ENCODE results near the gene MZF1. TPM values are rescaled to one million over a fixed set of nuclear protein-coding genes. Genes with fewer than 3 reads are reported as not detected.

The MZF1 gene
- total and polyA plus RNA-seq, 9 of the 15 experiments (the other 6 are each of a cell fraction or from before 2014, with no cell fraction given), result 0.31 to 29.3 (median 11.5) TPM

DNA sequence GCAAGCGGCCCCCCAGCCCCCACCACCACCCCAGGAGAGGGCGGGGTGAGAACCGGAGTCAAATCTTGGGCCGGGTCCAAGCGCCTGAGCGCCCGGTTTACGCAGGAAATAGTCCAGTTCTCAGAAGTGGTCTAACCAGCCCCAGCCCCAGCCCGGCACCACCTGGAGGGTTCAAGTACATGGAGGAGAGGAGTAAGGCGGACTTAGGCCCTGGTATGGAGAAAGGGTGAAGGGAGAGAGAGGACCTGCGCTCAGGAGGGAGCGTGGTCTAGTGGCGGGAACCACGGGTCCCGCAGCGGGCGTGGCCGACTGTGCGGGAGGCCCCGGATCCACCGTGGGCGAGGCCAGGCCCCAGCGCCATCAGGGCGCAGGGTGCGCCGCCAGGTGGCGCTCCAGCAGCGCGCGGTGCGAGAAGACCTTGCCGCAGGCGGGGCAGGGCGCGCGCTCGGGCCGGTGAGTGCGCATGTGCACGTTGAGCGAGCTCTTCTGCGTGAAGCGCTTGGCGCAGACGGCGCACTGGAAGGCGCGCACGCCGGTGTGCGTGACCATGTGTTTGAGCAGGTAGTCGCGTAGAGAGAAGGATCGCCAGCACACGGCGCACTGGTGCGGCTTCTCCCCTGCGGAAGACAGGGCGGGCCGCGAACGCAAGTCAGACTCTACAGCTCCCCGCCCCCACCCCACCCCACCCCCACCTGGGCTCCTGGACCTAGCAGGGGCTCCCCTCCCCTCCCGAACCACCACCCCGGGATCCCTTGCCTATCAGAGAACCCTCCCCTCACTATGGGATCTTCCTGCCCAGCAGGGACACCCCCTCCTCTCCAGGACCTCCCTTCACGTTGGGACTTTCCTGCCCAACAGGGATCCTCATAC lies 59.2 kb downstream of the MZF1 start (continued):
- TF ChIP-seq RUNX1 (IDR thresholded peaks at IDR 0.05; ENCODE audit: low read depth) (no peak), ZBTB33 (CRISPR knock-in tag; IDR thresholded peaks at IDR 0.05) (peak; percentile 89), SIN3B (IDR thresholded peaks at IDR 0.05; ENCODE audit: low read depth) (peak; percentile 25; the same call in 1 of the 2 replicates), L3MBTL2 (IDR thresholded peaks at IDR 0.05) (peak; percentile 94), RB1 (IDR thresholded peaks at IDR 0.05; ENCODE audit: low read depth) (peak; percentile 98), HDAC2 (IDR thresholded peaks at IDR 0.05) (0 out of 2 replicates have a peak, but pooled peaks have one; percentile 38), ZNF445 (CRISPR knock-in tag; IDR thresholded peaks at IDR 0.05; ENCODE audit: low read depth) (no peak), ZNF174 (CRISPR knock-in tag; IDR thresholded peaks at IDR 0.05) (no peak), SMC3 (conservative IDR thresholded peaks at IDR 0.05; ENCODE audit: insufficient read depth, low read depth, low read length) (peak; percentile 80), HES1 (IDR thresholded peaks at IDR 0.05; ENCODE audit: low read depth) (no peak), YY1 (IDR thresholded peaks at IDR 0.05; ENCODE audit: borderline replicate concordance in 1 of 3, control insufficient read depth in 1 of 3, extremely low read depth in 1 of 3, insufficient read depth in 3 of 3, insufficient read length in 1 of 3, insufficient replicate concordance in 2 of 3, low read depth in 1 of 3, low read length in 2 of 3) (peak; percentile 23 to 72 (median 69)), KLF13 (tag; IDR thresholded peaks at IDR 0.05; ENCODE audit: borderline replicate concordance, low read depth) (peak; percentile 48; the same call in 1 of the 2 replicates), ILF3 (IDR thresholded peaks at IDR 0.05; ENCODE audit: borderline replicate concordance) (0 out of 2 replicates have a peak, but pooled peaks have one; percentile 40), HNRNPLL (IDR thresholded peaks at IDR 0.05; ENCODE audit: low read depth, low read length, poor library complexity, severe bottlenecking) (peak; percentile 97), EP400 (IDR thresholded peaks at IDR 0.05) (peak; percentile 87), POLR3A (IDR thresholded peaks at IDR 0.05; ENCODE audit: borderline replicate concordance, extremely low read depth, insufficient read depth, insufficient read length) (no peak), GTF2B (IDR thresholded peaks at IDR 0.05; ENCODE audit: extremely low read depth, insufficient read length) (no peak), E2F1 (CRISPR knock-in tag; IDR thresholded peaks at IDR 0.05) (peak; percentile 52; the same call in 1 of the 2 replicates)
- TF ChIP-seq, protein P1, sequence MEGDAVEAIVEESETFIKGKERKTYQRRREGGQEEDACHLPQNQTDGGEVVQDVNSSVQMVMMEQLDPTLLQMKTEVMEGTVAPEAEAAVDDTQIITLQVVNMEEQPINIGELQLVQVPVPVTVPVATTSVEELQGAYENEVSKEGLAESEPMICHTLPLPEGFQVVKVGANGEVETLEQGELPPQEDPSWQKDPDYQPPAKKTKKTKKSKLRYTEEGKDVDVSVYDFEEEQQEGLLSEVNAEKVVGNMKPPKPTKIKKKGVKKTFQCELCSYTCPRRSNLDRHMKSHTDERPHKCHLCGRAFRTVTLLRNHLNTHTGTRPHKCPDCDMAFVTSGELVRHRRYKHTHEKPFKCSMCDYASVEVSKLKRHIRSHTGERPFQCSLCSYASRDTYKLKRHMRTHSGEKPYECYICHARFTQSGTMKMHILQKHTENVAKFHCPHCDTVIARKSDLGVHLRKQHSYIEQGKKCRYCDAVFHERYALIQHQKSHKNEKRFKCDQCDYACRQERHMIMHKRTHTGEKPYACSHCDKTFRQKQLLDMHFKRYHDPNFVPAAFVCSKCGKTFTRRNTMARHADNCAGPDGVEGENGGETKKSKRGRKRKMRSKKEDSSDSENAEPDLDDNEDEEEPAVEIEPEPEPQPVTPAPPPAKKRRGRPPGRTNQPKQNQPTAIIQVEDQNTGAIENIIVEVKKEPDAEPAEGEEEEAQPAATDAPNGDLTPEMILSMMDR (IDR thresholded peaks at IDR 0.05 in 2 of 3, conservative IDR thresholded peaks at IDR 0.05 in 1 of 3; ENCODE audit: insufficient read depth in 2 of 3, low read depth in 1 of 3, low read length in 3 of 3), result peak; percentile 85 to 90 (median 90)

Measured in K562 (cell line).